ENCODE data around the gene AGT.
"Not testable (repeated sequence)": the region's sequence is repeated elsewhere in the genome, so short reads cannot be mapped to it uniquely, and the experiment has no call there.

The AGT gene

GRCh38 chr1:230684998-230685397, 28.9 kb downstream of the AGT start:
- no peak for DNase-seq

GRCh38 chr1:230684146-230684545, 29.8 kb downstream of the AGT start:
- DNase-seq = no peak

GRCh38 chr1:230682882-230683610, 30.9 kb downstream of the AGT start:
- DNase-seq = no peak

- no peak for DNase-seq
These were observed 31.6 kb downstream of the AGT start for GRCh38 chr1:230682274-230682673.

GRCh38 chr1:230681599-230681998, 32.3 kb downstream of the AGT start:
- DNase-seq = no peak

GRCh38 chr1:230680300-230681025, 33.5 kb downstream of the AGT start:
- DNase-seq = no peak

- DNase-seq = no peak
These were observed 34.1 kb downstream of the AGT start for GRCh38 chr1:230679825-230680224.

- DNase-seq = no peak
These were observed 34.7 kb downstream of the AGT start for GRCh38 chr1:230679192-230679591.

GRCh38 chr1:230677200-230677599, 36.7 kb downstream of the AGT start:
- no peak for DNase-seq

- no peak for DNase-seq
These were observed 39.3 kb downstream of the AGT start for GRCh38 chr1:230674581-230674980.

GRCh38 chr1:230669543-230669942, 44.4 kb downstream of the AGT start:
- no peak for DNase-seq

- no peak for DNase-seq
These were observed 45.7 kb downstream of the AGT start for GRCh38 chr1:230668227-230668626.

GRCh38 chr1:230661976-230662375, 51.9 kb downstream of the AGT start:
- DNase-seq = no peak

GRCh38 chr1:230658691-230659090, 55.2 kb downstream of the AGT start:
- no peak for DNase-seq

GRCh38 chr1:230658103-230658502, 55.8 kb downstream of the AGT start:
- not testable (repeated sequence) for DNase-seq

- DNase-seq = not testable (repeated sequence)
These were observed 57.2 kb downstream of the AGT start for GRCh38 chr1:230656719-230657118.

All from activated CD4-positive, alpha-beta T cell treated with anti-CD3 and anti-CD28 coated beads for 1 hour (primary cell).